ENCODE data around the gene RELB. TPM values are rescaled to one million over a fixed set of nuclear protein-coding genes. Genes with fewer than 3 reads are reported as not detected.

RELB gene
- total and polyA plus RNA-seq, 9 of the 15 experiments (the other 6 are each of a cell fraction or from before 2014, with no cell fraction given): 0.15 to 1.1 (median 0.28) TPM; not detected in 2

- TF ChIP-seq RBM34 (IDR thresholded peaks at IDR 0.05; ENCODE audit: borderline replicate concordance, insufficient read depth, low read length) (no peak), MIER1 (IDR thresholded peaks at IDR 0.05; ENCODE audit: low read depth) (no peak), SAFB2 (IDR thresholded peaks at IDR 0.05; ENCODE audit: borderline replicate concordance, low read depth, low read length, severe bottlenecking) (no peak), RBM39 (optimal IDR thresholded peaks at IDR 0.05; ENCODE audit: low read depth, low read length) (no peak), RREB1 (CRISPR knock-in tag; IDR thresholded peaks at IDR 0.05) (no peak), BRD9 (IDR thresholded peaks at IDR 0.05; ENCODE audit: low read depth, partially characterized antibody) (no peak), KDM2B (CRISPR knock-in tag; IDR thresholded peaks at IDR 0.05) (no peak), BCOR (IDR thresholded peaks at IDR 0.05) (peak; percentile 80), ZBTB43 (CRISPR knock-in tag; IDR thresholded peaks at IDR 0.05) (no peak), ZNF707 (CRISPR knock-in tag; conservative IDR thresholded peaks at IDR 0.05) (no peak), ZSCAN32 (CRISPR knock-in tag; IDR thresholded peaks at IDR 0.05) (no peak), ZNF609 (CRISPR knock-in tag; IDR thresholded peaks at IDR 0.05; ENCODE audit: borderline replicate concordance) (no peak), SMAD2 (IDR thresholded peaks at IDR 0.05; ENCODE audit: low read depth, low read length) (no peak)
Measured at GRCh38 chr19:45001087-45001739, at the start of gene RELB (continued).

Data from K562 (cell line).